ENCODE data around the gene DDX27.
"Not testable (repeated sequence)": the region's sequence is repeated elsewhere in the genome, so short reads cannot be mapped to it uniquely, and the experiment has no call there.

DDX27 gene

DNA sequence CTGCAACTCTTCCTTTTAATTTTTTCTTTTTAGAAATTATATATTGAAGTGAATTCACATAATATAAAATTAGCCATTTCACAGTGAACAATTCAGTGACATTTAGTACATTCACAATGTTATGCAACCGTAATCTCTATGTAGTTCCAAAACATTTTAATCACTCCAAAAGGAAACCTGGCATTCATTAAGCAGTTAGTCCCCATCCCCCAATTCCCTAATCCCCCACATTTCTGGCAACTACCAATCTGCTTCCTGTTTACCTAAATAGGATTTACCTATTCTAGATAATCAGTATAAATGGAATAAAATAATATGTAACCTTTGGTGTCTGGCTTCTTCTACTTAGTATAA lies 8.5 kb upstream of the DDX27 start:
- TF ChIP-seq, protein P1, sequence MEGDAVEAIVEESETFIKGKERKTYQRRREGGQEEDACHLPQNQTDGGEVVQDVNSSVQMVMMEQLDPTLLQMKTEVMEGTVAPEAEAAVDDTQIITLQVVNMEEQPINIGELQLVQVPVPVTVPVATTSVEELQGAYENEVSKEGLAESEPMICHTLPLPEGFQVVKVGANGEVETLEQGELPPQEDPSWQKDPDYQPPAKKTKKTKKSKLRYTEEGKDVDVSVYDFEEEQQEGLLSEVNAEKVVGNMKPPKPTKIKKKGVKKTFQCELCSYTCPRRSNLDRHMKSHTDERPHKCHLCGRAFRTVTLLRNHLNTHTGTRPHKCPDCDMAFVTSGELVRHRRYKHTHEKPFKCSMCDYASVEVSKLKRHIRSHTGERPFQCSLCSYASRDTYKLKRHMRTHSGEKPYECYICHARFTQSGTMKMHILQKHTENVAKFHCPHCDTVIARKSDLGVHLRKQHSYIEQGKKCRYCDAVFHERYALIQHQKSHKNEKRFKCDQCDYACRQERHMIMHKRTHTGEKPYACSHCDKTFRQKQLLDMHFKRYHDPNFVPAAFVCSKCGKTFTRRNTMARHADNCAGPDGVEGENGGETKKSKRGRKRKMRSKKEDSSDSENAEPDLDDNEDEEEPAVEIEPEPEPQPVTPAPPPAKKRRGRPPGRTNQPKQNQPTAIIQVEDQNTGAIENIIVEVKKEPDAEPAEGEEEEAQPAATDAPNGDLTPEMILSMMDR (IDR thresholded peaks at IDR 0.05; ENCODE audit: low read depth, low read length): no peak
- DNase-seq (ENCODE audit: extremely low read depth, low read depth): no peak

DNA sequence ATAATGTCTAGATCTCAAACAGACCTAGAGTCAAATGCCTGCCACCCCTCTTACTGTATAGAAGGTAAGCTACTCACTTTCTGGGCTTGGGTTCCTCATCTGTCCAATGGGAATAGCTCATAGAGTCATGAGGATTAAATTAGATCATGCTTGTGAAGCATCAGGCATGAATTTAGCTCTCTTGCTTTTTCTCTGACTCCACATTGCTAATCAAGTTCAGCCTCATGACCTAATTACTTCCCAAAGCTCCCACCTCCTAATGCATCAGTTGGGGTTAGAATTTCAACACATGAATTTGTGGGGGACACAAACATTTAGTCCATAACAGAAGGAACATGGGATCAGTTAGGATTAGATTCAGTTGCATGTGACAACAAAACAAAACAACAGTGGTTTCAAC lies 4.6 kb upstream of the DDX27 start:
- TF ChIP-seq, protein P1 (IDR thresholded peaks at IDR 0.05; ENCODE audit: low read depth, low read length): no peak
- no peak for DNase-seq (ENCODE audit: extremely low read depth, low read depth)

DNA sequence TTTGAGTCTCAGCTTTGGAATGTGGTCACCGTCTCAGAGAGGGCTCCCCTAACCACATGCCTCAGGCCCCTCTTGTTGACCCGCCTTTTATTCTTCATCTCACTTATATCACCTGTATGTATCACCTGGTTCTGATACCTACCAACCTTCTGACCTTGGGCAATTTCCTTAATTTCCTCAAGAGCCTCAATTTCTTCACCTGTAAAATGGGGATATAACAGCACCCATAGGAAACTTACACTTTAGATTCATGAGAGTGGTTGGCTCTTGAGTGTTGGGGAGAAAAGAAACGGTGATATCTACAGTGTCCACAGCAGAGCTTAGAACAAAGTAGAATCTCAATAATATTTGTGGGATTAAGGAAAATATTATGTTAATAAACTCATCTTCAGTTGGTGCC lies 4.0 kb upstream of the DDX27 start:
- TF ChIP-seq, protein P1 (IDR thresholded peaks at IDR 0.05; ENCODE audit: low read depth, low read length): no peak
- DNase-seq (ENCODE audit: extremely low read depth, low read depth): no peak

DNA sequence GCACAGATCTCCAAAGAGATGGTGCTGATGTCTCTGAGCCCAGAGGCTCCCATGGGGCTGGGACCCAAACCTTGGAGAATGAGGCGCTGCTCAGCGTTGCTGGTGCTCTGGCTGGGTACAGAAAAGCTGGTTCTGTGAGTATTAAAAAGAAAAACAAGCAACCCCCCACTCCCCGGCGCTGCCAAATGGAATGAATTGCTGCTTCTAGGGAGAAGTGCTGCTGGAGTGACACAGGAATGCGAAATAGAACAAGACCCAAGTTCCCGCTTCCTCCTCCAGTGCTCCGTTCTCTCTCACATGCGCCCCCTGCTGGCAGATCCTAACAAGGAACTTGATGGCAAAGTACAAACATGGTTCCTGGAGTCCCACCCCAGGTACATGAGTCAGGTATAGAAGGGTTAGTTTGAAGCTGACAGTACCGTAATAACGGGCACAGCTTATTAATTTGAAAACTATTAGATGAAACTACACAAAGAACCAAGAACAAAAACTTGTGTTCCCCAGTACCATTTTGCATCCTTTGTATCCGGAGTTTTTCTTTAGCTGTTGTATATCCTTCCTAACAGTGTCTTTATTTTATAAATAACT lies 2.1 kb upstream of the DDX27 start:
- peak; percentile 78 for DNase-seq (ENCODE audit: extremely low read depth, low read depth)
- TF ChIP-seq, protein P1 (IDR thresholded peaks at IDR 0.05; ENCODE audit: low read depth, low read length): peak; percentile 88

DNA sequence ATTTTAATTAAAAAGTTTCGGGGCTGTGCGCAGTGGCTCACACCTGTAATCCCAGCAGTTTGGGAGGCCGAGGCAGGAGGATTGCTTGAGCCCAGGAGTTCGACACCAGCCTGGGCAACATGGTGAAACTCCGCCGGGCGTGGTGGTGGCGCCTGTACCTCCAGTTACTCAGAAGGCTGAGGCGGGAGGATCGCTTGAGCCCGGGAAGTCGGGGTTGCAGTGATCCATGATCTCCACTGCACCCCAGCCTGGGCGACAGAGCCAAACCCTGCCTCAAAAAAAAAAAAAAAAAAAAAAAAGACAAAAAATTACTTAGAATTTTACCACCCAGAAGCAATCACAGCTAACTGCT lies 501 bp upstream of the DDX27 start:
- not testable (repeated sequence) for DNase-seq (ENCODE audit: extremely low read depth, low read depth)

DNA sequence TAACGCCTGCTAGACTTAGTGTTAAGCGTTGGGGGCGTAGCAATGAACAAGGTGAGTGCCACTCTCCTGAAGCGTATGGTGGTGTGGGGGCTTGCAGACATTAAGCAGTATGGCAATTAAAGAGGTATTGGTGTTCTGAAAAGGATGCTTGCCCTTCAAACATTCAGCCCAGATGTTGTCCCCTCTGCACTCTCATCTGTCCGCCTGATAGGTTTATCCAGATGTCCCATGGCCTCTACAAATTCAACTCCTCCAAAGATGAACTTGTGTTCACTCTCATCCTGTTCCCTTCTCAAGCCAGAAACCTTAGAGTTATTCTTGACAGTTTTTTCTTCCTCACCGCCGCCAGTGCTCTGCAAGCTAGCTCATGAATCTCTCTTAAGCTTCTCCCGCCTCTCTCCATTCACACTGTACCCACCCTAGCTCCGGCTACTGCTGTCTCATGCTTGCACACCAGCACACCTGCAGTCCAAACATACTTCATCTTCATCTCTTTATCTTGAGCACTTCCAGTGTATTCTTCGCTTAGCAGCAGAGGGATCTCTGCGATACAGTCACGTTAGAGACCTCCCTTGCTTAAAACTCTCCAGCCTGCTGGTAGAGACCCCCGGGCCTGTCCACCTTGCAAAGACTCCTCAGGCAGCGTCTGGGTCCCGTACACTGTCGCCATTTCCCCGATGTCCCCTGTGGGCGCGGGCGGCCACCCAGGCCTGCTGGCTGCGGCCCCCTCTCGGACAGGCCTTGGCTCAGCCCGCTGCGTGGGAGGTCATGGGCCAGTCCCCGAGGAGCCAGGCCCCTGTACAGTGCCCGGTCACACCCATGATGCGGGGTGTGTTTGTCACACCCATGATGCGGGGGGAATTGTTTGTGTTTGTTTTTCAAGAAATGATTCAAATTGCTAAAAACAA lies 962 bp downstream of the DDX27 start:
- TF ChIP-seq, protein P1 (IDR thresholded peaks at IDR 0.05; ENCODE audit: low read depth, low read length): no peak
- DNase-seq (ENCODE audit: extremely low read depth, low read depth): no peak

DNA sequence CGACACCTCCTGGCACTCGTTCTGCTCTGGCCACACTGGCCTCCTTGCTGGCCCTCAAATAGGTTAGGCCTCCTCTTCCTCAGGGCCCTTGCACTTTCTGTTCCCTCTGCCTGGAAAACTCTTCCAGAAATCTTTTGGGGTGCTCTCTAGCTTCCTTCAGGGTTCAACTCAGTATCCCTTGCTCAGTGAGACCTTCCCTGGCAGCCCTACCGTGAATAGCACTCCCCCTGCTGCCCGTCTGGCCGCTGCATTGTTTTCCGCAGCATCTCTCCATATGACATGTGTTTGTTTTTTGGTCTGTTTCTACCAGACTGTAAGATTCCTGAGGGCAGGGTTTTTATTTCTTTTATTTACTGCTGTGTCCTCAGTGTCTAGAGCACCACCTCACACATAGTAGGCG lies 6.7 kb downstream of the DDX27 start:
- DNase-seq (ENCODE audit: extremely low read depth, low read depth): no peak
- TF ChIP-seq, protein P1 (IDR thresholded peaks at IDR 0.05; ENCODE audit: low read depth, low read length): no peak
